ENCODE results near the gene DNAJC8.

Gene DNAJC8

DNA sequence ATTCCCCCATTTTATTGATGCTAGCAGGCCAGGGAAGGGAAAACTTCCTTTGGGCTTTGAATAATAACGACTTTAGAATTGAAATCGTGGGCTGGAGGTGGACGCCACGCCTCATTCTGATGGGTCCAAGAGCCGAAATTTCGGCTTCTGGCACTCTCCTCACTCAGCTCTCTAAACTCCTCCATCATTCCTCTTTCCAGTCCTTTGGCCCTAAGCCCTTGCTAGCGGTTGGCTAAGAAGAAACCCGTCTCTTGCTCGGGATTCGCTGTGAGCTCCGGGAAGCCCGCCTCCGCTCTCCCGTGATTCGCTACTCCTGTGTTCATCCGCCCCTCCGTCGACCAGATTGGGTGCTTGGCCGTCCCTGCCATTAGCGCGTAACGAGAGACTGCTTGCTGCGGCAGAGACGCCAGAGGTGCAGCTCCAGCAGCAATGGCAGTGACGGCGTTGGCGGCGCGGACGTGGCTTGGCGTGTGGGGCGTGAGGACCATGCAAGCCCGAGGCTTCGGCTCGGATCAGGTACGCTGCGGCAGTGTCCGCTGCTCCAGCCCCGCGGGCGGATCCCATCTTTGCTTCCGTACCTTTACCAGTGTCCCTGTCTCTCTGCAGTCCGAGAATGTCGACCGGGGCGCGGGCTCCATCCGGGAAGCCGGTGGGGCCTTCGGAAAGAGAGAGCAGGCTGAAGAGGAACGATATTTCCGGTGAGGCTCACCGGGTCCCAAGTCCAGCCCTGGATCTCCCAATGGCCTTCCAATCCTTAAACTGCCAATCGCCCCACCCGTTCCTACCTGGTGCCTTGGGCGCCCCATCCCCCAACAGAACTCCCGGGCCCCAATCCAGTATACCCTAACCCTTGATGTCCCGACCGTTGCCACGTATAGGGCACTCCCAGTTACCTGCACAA, 3.2 kb upstream of the DNAJC8 start, which contains the start of gene ATP5IF1:
TSS of gene ATP5IF1 (plus strand) at position 370 of the 901 bp plus-strand sequence. CDS start at position 430, 60 bp downstream.
- peak within 1 kb of the TSS; percentile 96 for H3K9ac ChIP-seq (ENCODE audit: low read length)
- DNase-seq (ENCODE audit: low read depth) = peak; percentile 99
- H3K27me3 ChIP-seq (replicated peaks; ENCODE audit: control insufficient read depth, insufficient read depth, low read length) = no peaks in the 10 kb centered on the region
- H3K4me3 ChIP-seq (ENCODE audit: low read length) = peak within 1 kb of the TSS; percentile 98
- no peaks in the 10 kb centered on the region for H3K9me3 ChIP-seq (ENCODE audit: control insufficient read depth, low read length)
- no peaks in the 10 kb centered on the region for H3K36me3 ChIP-seq (ENCODE audit: control insufficient read depth, insufficient read depth, low read length, severe bottlenecking)
- H3K4me1 ChIP-seq (ENCODE audit: control insufficient read depth, insufficient read depth, low read length) = peaks cover 26% of the 10 kb centered on the region

GRCh38 chr1:28233264-28233606, 406 bp upstream of the DNAJC8 start:
- no peak for DNase-seq (ENCODE audit: low read depth)
- Histone ChIP-seq H3K9me3 (ENCODE audit: control insufficient read depth, low read length) (no peaks in the 10 kb centered on the region), H3K27me3 (replicated peaks; ENCODE audit: control insufficient read depth, insufficient read depth, low read length) (no peaks in the 10 kb centered on the region), H3K4me1 (ENCODE audit: control insufficient read depth, insufficient read depth, low read length) (peaks cover 32% of the 10 kb centered on the region), H3K36me3 (ENCODE audit: control insufficient read depth, insufficient read depth, low read length, severe bottlenecking) (peaks cover 15% of the 10 kb centered on the region), H3K9ac (ENCODE audit: low read length) (peak overlapping the region; percentile 94), H3K4me3 (ENCODE audit: low read length) (peak overlapping the region; percentile 93)

- DNase-seq (ENCODE audit: low read depth) = no peak
- no peak overlapping the region for H3K4me3 ChIP-seq (ENCODE audit: low read length)
- H3K9me3 ChIP-seq (ENCODE audit: control insufficient read depth, low read length) = no peaks in the 10 kb centered on the region
- H3K9ac ChIP-seq (ENCODE audit: low read length) = no peak overlapping the region
- peaks cover 21% of the 10 kb centered on the region for H3K4me1 ChIP-seq (ENCODE audit: control insufficient read depth, insufficient read depth, low read length)
- no peaks in the 10 kb centered on the region for H3K27me3 ChIP-seq (replicated peaks; ENCODE audit: control insufficient read depth, insufficient read depth, low read length)
- peaks cover 47% of the 10 kb centered on the region for H3K36me3 ChIP-seq (ENCODE audit: control insufficient read depth, insufficient read depth, low read length, severe bottlenecking)
Measured at GRCh38 chr1:28229996-28230395, 2.8 kb downstream of the DNAJC8 start.

DNA sequence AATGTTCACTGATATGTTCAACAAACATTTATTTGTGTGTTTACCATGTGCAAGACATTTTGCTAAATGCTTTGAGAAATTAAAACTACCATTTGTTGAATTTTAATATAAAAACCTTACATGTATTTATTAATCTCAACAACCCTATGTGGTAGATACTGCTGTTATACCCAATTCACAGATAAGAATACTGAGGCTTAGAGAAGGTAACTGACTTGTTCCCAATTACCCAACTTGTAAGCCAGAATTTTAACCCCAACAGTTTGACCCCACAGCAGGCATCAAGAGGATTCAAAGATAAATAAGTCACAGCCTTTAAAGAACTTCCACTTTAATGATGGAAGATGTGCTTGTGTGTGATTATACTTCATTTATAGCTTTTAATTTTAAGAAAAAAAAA, 3.7 kb downstream of the DNAJC8 start:
- Histone ChIP-seq H3K36me3 (ENCODE audit: control insufficient read depth, insufficient read depth, low read length, severe bottlenecking) (peaks cover 54% of the 10 kb centered on the region), H3K4me3 (ENCODE audit: low read length) (no peak overlapping the region), H3K27me3 (replicated peaks; ENCODE audit: control insufficient read depth, insufficient read depth, low read length) (no peaks in the 10 kb centered on the region), H3K9me3 (ENCODE audit: control insufficient read depth, low read length) (no peaks in the 10 kb centered on the region), H3K4me1 (ENCODE audit: control insufficient read depth, insufficient read depth, low read length) (peaks cover 21% of the 10 kb centered on the region), H3K9ac (ENCODE audit: low read length) (no peak overlapping the region)
- no peak for DNase-seq (ENCODE audit: low read depth)

GRCh38 chr1:28213315-28213714, 19.5 kb downstream of the DNAJC8 start:
- DNase-seq (ENCODE audit: low read depth) = no peak
- H3K27me3 ChIP-seq (replicated peaks; ENCODE audit: control insufficient read depth, insufficient read depth, low read length) = no peaks in the 10 kb centered on the region
- peaks cover 54% of the 10 kb centered on the region for H3K36me3 ChIP-seq (ENCODE audit: control insufficient read depth, insufficient read depth, low read length, severe bottlenecking)
- no peaks in the 10 kb centered on the region for H3K4me1 ChIP-seq (ENCODE audit: control insufficient read depth, insufficient read depth, low read length)
- H3K9ac ChIP-seq (ENCODE audit: low read length) = no peak overlapping the region
- no peak overlapping the region for H3K4me3 ChIP-seq (ENCODE audit: low read length)
- H3K9me3 ChIP-seq (ENCODE audit: control insufficient read depth, low read length) = no peaks in the 10 kb centered on the region

DNA sequence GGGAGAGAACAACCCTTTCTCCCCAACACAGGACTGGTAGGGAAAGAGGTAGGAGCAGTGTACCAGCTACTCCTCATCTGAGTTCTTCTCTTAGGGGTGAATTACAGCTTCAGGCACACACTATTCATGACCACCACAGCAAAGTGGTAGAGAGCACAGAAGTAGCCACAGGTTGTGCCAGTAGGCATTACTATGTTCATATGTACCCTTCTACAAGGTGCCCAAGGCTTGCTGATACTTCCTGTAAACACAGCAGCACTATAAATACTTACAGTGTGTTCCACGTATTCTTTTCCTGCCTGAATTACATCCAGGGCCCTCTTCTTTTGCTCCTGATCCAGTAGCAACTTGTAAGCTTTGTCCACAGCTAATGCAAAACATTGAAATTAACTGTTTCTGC, 23.1 kb downstream of the DNAJC8 start:
- H3K36me3 ChIP-seq (ENCODE audit: control insufficient read depth, insufficient read depth, low read length, severe bottlenecking) = peaks cover 80% of the 10 kb centered on the region
- H3K4me3 ChIP-seq (ENCODE audit: low read length) = no peak overlapping the region

DNA sequence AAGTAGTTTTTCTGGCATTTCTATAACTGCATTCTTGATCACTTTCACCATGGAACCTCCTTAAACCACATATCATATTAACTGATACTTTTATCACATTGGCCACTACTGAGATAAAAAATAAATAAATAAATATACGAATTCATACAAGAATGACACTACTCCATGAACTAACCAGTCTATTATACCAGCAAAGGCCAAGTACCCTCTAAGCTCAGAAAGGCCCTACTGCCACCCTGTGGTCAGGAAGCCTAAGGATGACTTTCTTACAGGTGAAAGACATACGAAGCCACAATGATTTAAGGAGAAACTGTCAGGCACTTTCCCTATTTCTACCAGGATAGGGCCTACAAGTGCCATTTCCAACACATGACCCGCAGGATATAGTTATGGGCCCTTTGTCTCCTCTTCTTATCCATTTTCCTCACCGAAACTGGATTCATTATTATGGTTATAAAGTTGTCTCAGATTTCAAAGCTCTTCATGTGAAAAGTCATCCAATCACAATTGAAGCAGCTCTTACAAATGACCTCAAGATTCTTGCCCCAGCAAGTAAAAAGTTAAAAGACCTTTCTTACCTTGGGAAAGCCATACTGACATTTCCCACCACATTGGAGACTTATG, 23.9 kb downstream of the DNAJC8 start:
- Histone ChIP-seq H3K9me3 (ENCODE audit: control insufficient read depth, low read length) (no peaks in the 10 kb centered on the region), H3K4me1 (ENCODE audit: control insufficient read depth, insufficient read depth, low read length) (no peaks in the 10 kb centered on the region), H3K27me3 (replicated peaks; ENCODE audit: control insufficient read depth, insufficient read depth, low read length) (no peaks in the 10 kb centered on the region), H3K4me3 (ENCODE audit: low read length) (no peak overlapping the region), H3K9ac (ENCODE audit: low read length) (no peak overlapping the region), H3K36me3 (ENCODE audit: control insufficient read depth, insufficient read depth, low read length, severe bottlenecking) (peaks cover 83% of the 10 kb centered on the region)
- DNase-seq (ENCODE audit: low read depth) = peak; percentile 70

More for the DNA sequence above, 23.1 kb downstream of the DNAJC8 start:
- Histone ChIP-seq H3K9ac (ENCODE audit: low read length) (no peak overlapping the region), H3K4me1 (ENCODE audit: control insufficient read depth, insufficient read depth, low read length) (no peaks in the 10 kb centered on the region), H3K9me3 (ENCODE audit: control insufficient read depth, low read length) (no peaks in the 10 kb centered on the region), H3K27me3 (replicated peaks; ENCODE audit: control insufficient read depth, insufficient read depth, low read length) (no peaks in the 10 kb centered on the region)
- DNase-seq (ENCODE audit: low read depth) = no peak

DNA sequence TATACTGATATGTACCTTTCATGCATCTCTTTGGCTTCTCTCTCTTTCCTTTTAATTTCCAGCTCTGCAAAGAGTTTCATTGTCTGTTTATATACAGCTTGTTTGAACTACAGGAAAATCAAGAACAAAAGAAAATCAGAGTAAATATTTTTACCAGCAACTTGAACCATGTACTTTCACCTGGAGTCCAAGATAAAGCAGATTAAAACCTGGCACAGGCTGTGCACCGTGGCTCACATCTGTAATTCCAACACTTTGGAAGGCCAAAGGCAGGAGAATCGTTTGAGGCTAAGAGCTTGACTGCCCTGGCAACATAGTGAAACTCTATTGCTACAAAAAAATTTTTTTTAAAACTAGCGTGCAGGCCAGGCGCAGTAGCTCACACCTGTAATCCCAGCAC, 27.6 kb downstream of the DNAJC8 start:
- DNase-seq (ENCODE audit: low read depth) = no peak
- Histone ChIP-seq H3K9ac (ENCODE audit: low read length) (no peak overlapping the region), H3K36me3 (ENCODE audit: control insufficient read depth, insufficient read depth, low read length, severe bottlenecking) (peaks cover 81% of the 10 kb centered on the region), H3K27me3 (replicated peaks; ENCODE audit: control insufficient read depth, insufficient read depth, low read length) (no peaks in the 10 kb centered on the region), H3K4me1 (ENCODE audit: control insufficient read depth, insufficient read depth, low read length) (no peaks in the 10 kb centered on the region), H3K4me3 (ENCODE audit: low read length) (no peak overlapping the region), H3K9me3 (ENCODE audit: control insufficient read depth, low read length) (no peaks in the 10 kb centered on the region)

- Histone ChIP-seq H3K4me3 (ENCODE audit: low read length) (no peak overlapping the region), H3K27me3 (replicated peaks; ENCODE audit: control insufficient read depth, insufficient read depth, low read length) (no peaks in the 10 kb centered on the region), H3K9ac (ENCODE audit: low read length) (no peak overlapping the region), H3K4me1 (ENCODE audit: control insufficient read depth, insufficient read depth, low read length) (no peaks in the 10 kb centered on the region), H3K36me3 (ENCODE audit: control insufficient read depth, insufficient read depth, low read length, severe bottlenecking) (peaks cover 61% of the 10 kb centered on the region), H3K9me3 (ENCODE audit: control insufficient read depth, low read length) (no peaks in the 10 kb centered on the region)
- DNase-seq (ENCODE audit: low read depth) = no peak
Measured at GRCh38 chr1:28200234-28200873, 32.5 kb downstream of the DNAJC8 start.

- no peak overlapping the region for H3K9ac ChIP-seq (ENCODE audit: low read length)
- no peaks in the 10 kb centered on the region for H3K9me3 ChIP-seq (ENCODE audit: control insufficient read depth, low read length)
- DNase-seq (ENCODE audit: low read depth) = no peak
- H3K4me3 ChIP-seq (ENCODE audit: low read length) = no peak overlapping the region
- H3K4me1 ChIP-seq (ENCODE audit: control insufficient read depth, insufficient read depth, low read length) = no peaks in the 10 kb centered on the region
- H3K36me3 ChIP-seq (ENCODE audit: control insufficient read depth, insufficient read depth, low read length, severe bottlenecking) = peaks cover 53% of the 10 kb centered on the region
- H3K27me3 ChIP-seq (replicated peaks; ENCODE audit: control insufficient read depth, insufficient read depth, low read length) = no peaks in the 10 kb centered on the region
Measured at GRCh38 chr1:28199328-28200233, 33.2 kb downstream of the DNAJC8 start.

Data from adipocyte (in vitro differentiated cells).